Jurkat, Clone E6-1 (cell line): ENCODE data around the gene BCAT1. TPM values are rescaled to one million over a fixed set of nuclear protein-coding genes. Genes with fewer than 3 reads are reported as not detected.

Experiments
- DNase-seq: peaks from one replicate; pipeline ENCODE4 v3.0.0-alpha.2; 2011; ENCODE audit warnings: low read depth, low spot score
- H3K4me3 ChIP-seq: 2 replicates; pipeline ENCODE4 v1.5.1; 2011; ENCODE audit warnings: mild to moderate bottlenecking, low read length, control low read depth, moderate library complexity
- polyA plus RNA-seq: library from polyadenylated mRNA; unstranded; fragments of >200 nt; gene quantifications from one replicate; pipeline ENCODE4 v1.2.1, GENCODE V29; 2012; ENCODE audit warnings: missing spikeins; ENCODE audit not compliant: insufficient read length, insufficient read depth

Gene BCAT1
- polyA plus RNA-seq: 46.5 TPM

- H3K4me3 ChIP-seq: peak within 1 kb of the TSS; percentile 95
- DNase-seq: peak; percentile 62
These were observed at the start of gene BCAT1 for GRCh38 chr12:24948757-24949722. Gene BCAT1 (minus strand): TSS chr12:24949101. CDS start chr12:24948932, 169 bp downstream.

DNA sequence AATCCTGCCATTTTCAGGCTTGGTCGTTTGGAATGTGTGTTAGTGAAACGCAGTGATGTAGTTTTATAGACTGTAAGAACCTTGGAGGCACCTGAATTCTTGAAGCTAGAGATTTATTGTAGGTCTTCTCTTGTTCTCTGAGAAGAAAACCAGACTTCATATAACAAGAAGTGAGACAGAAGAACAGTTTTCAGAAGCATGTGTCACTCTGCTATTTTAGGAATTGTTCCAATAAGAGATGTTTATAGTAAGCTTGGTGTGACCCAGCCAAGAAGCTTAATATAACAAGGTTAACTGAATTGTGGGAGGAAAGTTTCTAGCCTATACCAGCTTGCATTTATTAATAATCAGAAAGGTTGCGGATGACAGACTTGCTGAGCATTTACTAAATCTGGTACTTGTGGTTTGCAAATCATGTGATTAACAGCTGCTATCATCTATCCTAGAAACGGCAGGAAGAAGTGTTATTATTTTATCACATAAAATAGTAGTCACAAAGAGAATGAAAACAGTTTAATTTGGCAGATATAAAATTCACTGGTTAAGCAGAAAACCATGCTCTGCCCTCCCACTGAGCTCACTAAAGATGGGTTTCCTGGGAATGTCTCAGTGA is 49.2 kb upstream of the BCAT1 start:
- no peak for DNase-seq
- no peak overlapping the region for H3K4me3 ChIP-seq

DNA sequence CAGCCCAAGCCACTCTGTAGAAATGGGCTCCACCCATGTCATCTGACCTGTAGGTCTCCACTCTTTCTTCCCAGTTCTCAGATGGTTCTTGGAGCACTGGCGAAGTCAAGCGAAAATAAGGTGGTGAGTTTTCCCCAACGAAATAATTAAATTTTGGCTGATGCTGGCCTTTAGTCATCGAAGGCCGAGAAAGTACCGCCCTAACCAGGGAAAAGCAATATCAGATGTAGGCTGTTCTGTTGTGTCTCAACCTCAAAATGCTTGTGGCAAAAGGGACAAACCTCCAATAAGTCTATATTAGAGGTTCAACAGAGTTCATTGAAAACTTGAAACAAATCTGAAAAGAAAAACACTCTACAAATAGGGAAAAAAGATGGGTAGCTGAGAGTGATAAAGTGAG is 48.6 kb upstream of the BCAT1 start:
- no peak for DNase-seq
- H3K4me3 ChIP-seq: no peak overlapping the region

DNA sequence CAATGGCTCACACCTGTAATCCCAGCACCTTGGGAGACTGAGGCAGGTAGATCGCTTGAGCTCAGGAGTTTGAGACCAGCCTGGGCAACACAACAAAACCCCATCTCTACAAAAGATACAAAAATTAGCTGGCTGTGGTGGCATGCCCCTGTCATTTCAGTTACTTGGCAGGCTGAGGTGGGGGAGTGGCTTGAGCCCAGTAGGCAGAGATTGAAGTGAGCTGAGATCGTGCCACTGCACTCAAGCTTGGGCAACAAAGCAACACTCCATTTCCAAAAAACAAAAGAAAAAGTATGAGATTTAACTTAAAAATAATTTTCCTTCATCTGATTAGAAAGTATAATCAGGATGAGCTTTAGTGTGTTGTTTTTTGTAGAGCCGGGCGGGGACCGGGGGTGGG is 47.9 kb upstream of the BCAT1 start:
- no peak for DNase-seq
- no peak overlapping the region for H3K4me3 ChIP-seq

GRCh38 chr12:24996102-24996797 is 47.3 kb upstream of the BCAT1 start:
- no peak for DNase-seq
- no peak overlapping the region for H3K4me3 ChIP-seq

- DNase-seq: no peak
- no peak overlapping the region for H3K4me3 ChIP-seq
These were observed 44.9 kb upstream of the BCAT1 start for GRCh38 chr12:24993793-24994192.

- DNase-seq: peak; percentile 73
These were observed 42.5 kb upstream of the BCAT1 start for GRCh38 chr12:24991209-24992049.

GRCh38 chr12:24989216-24989615 is 40.3 kb upstream of the BCAT1 start:
- DNase-seq: no peak

More at GRCh38 chr12:24991209-24992049, 42.5 kb upstream of the BCAT1 start:
- no peak overlapping the region for H3K4me3 ChIP-seq

GRCh38 chr12:24982250-24982649 is 33.3 kb upstream of the BCAT1 start:
- DNase-seq: no peak
- H3K4me3 ChIP-seq: no peak overlapping the region

More at GRCh38 chr12:24989216-24989615, 40.3 kb upstream of the BCAT1 start:
- H3K4me3 ChIP-seq: no peak overlapping the region

GRCh38 chr12:24979976-24980730 is 31.3 kb upstream of the BCAT1 start:
- no peak for DNase-seq
- H3K4me3 ChIP-seq: no peak overlapping the region

DNA sequence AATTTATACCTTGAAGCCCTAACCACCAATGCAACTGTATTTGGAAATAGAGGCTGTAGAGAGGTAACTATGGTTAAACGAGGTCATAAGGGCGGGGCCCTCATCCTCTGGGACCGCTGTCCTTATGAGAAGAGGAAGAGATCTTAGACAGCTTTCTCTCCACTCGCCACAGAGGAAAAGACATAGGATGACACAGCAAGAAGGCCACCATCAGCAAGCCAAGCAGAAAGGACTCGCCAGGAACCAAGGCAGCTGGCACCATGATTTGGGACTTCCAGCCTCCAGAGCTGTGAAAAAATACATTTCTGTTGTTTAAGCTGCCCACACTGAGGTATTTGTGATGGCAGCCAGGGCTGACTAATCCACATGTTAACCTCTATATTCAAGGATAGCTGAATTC is 30.4 kb upstream of the BCAT1 start:
- DNase-seq: no peak
- no peak overlapping the region for H3K4me3 ChIP-seq

DNA sequence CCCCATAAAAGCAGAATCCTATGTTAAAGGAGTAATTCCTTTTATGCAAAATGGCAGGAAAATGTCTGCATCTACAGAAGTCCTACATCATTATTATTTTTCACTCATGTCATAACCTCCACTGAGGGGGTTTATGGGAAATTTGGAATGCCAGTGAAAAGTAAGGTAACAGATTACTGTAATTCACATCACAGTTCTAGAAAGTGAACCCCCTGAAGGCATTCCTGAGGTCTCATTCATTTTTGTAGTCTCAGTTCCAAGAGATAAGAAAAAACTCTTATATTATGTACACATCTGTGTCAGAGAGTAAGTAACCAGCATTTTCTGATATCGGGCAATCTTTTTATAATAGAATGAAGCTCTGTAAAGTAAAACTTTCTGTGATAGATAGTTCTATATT is 28.8 kb upstream of the BCAT1 start:
- no peak overlapping the region for H3K4me3 ChIP-seq
- no peak for DNase-seq

DNA sequence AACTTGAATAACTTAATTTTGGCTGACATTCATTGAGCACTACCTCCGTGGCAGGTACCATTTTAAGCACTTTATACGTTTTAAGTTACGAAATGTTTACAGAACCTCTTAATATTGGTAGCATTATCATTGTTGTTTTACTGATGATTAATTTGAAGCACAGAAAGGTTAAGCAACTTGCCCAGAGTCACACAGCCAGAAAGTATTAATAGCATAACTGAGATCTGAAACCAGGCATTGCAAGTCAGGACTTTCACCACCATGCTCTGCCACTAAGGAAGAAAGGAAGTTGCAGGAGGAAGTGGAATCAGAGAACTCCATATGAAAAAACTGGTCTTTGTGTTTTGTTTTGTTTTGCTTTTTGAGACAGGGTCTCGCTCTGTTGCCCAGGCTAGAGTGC is 28.2 kb upstream of the BCAT1 start:
- no peak overlapping the region for H3K4me3 ChIP-seq
- DNase-seq: no peak

DNA sequence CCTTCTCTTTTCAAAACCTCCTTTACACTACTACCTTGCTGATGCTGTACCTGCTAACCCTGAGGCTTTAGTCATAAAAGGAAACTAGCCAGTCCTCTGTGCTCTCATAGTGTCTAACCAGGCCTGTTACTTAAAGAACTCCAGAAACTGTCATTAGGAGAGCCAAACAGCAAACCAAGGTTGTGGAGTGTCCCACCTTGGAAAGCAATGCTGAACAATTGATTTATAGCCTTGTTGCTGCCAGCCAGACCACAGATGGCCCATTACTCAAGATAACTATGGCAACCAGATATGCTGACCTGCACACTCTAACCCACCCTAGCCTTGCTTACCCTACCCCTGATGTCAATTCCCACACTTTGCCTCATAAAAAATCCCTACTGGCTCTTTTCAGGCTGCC is 26.5 kb upstream of the BCAT1 start:
- DNase-seq: no peak

DNA sequence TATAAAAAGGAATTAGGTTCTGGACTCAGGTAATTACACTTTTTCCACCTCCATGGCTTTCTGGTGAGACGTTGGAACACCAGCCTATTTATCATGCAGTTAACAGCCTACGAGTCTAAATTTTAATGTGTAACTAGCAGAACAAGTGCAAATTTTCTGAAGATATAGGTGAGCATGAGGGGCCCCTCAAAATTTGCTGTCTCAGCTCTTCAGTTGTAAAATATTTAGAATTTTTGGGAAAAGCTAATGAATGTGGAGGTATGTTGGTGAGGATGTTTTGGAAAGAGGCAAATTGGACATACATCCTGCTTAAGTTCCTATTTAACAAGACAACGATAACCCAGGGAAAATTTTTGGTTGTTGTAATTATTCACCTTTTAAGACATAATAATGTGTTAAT is 25.3 kb upstream of the BCAT1 start:
- H3K4me3 ChIP-seq: no peak overlapping the region
- no peak for DNase-seq

More for the DNA sequence above, 26.5 kb upstream of the BCAT1 start:
- no peak overlapping the region for H3K4me3 ChIP-seq

- H3K4me3 ChIP-seq: no peak overlapping the region
- DNase-seq: no peak
These were observed 23.2 kb upstream of the BCAT1 start for GRCh38 chr12:24972078-24972477.

- no peak for DNase-seq
- H3K4me3 ChIP-seq: no peak overlapping the region
These were observed 21.3 kb upstream of the BCAT1 start for GRCh38 chr12:24970177-24970576.

GRCh38 chr12:24966951-24967564 is 18.2 kb upstream of the BCAT1 start:
- H3K4me3 ChIP-seq: no peak overlapping the region
- no peak for DNase-seq
